Kidney (tissue), 14 donors: ENCODE measurements around the gene KXD1. TPM values are rescaled to one million over a fixed set of nuclear protein-coding genes. Genes with fewer than 3 reads are reported as not detected.
"Not testable (repeated sequence)": the region's sequence is repeated elsewhere in the genome, so short reads cannot be mapped to it uniquely, and the experiment has no call there.

Source experiments
- DNase-seq, 5 donors: peaks; one replicate each; pipeline ENCODE4 v3.0.0-alpha.2; 2013 to 2020
- FAIRE-seq: peaks from 2 replicates; lab custom pipeline; 2012; peaks lifted over from hg19 to GRCh38; lab: Jason Lieb, UNC
- H3K27ac ChIP-seq, 2 donors: one replicate each; pipeline ENCODE4 v1.7.0; 2013; ENCODE audit warnings: low read depth in 2 of 2, low read length in 2 of 2, inconsistent platforms in 1 of 2
- H3K27me3 ChIP-seq: one replicate; pipeline ENCODE4 v1.7.1; 2013; ENCODE audit warnings: low read length, inconsistent platforms; ENCODE audit not compliant: control insufficient read depth, insufficient read depth
- H3K36me3 ChIP-seq, 3 donors: one replicate each; pipeline versions ENCODE4 v1.7.0 to v1.7.1; 2013; ENCODE audit warnings: low read length in 3 of 3, control low read depth in 1 of 3, inconsistent platforms in 1 of 3; ENCODE audit not compliant: insufficient read depth in 3 of 3, control insufficient read depth in 2 of 3
- H3K4me1 ChIP-seq, 3 donors: one replicate each; pipeline versions ENCODE4 v1.7.0 to v1.7.1; 2013; ENCODE audit warnings: low read length in 3 of 3, inconsistent platforms in 1 of 3, low read depth in 1 of 3; ENCODE audit not compliant: control insufficient read depth in 2 of 3, insufficient read depth in 2 of 3
- H3K4me3 ChIP-seq, 3 donors: one replicate each; pipeline versions ENCODE4 v1.7.0 to v1.8.1; 2013; ENCODE audit warnings: low read length in 3 of 3, control low read depth in 1 of 3, inconsistent platforms in 1 of 3
- H3K9ac ChIP-seq, 3 donors: one replicate each; pipeline versions ENCODE4 v1.7.0 to v1.7.1; 2013; ENCODE audit warnings: low read length in 3 of 3, control low read depth in 1 of 3, inconsistent platforms in 1 of 3
- H3K9me3 ChIP-seq, 3 donors: one replicate each; pipeline versions ENCODE4 v1.7.0 to v1.7.1; 2013; ENCODE audit warnings: low read length in 3 of 3, control low read depth in 1 of 3, inconsistent platforms in 1 of 3; ENCODE audit not compliant: control insufficient read depth in 2 of 3, insufficient read depth in 1 of 3
- CTCF ChIP-seq: IDR thresholded peaks from 3 replicates; pipeline ENCODE4 v1.5.1; 2012; ENCODE audit warnings: mild to moderate bottlenecking, moderate library complexity, borderline replicate concordance; ENCODE audit not compliant: insufficient read depth; ENCODE audit errors: extremely low read depth
- intact Hi-C: fragments of 100-400 bp; cut with DNase I; formaldehyde crosslinking; loops from one replicate; pipeline ENCODE4 v1.11.1; 2022
- polyA plus RNA-seq: library from polyadenylated mRNA; stranded (reverse); fragments of 350-450 nt; fragmentation: Illumina TruSeq; extraction: RNeasy Lipid Tissue Mini Kit (QIAGEN cat#74804); gene quantifications from one replicate; pipeline ENCODE4 v1.2.3, GENCODE V29; 2014; ENCODE audit warnings: low read depth, low replicate concordance; ENCODE audit not compliant: insufficient read depth
- total RNA-seq: library from RNA; stranded (reverse); fragmentation: NEBNext Ultra II Directional; extraction: Animal tissue kit (Norgen Biotek cat#: 25700); gene quantifications from one replicate; pipeline ENCODE4 v1.2.1, GENCODE V29; 2021
- donor health status: control.
- donor health status: control.
- donor health status: control.
- donor health status: control.
- donor health status: control.
- donor health status: DM: yes; HTN: yes; CAD: no.
- donor health status: Normal renal cell carcinoma (clear cell type).

KXD1 gene
- total and polyA plus RNA-seq, 2 donors from 2014 or later: 56.3 to 69.9 TPM

- H3K4me1 ChIP-seq: peaks cover 0 to 7% (median 4%) of the 10 kb centered on the region in 3 donors
- FAIRE-seq: no peak
- peaks cover 2 to 28% (median 13%) of the 10 kb centered on the region in 3 donors for H3K36me3 ChIP-seq
- peak in 1 of 5 donors; percentile 75 for DNase-seq
- intact Hi-C loops: no loop called here
- no peak overlapping the region for H3K9ac ChIP-seq
- H3K27me3 ChIP-seq: no peaks in the 10 kb centered on the region
- H3K27ac ChIP-seq: no peak overlapping the region
- no peak for TF ChIP-seq CTCF
- no peaks in the 10 kb centered on the region for H3K9me3 ChIP-seq
- H3K4me3 ChIP-seq: no peak overlapping the region
Measured at GRCh38 chr19:18539372-18539771, 18.3 kb upstream of the KXD1 start.

- H3K27me3 ChIP-seq, H3K4me3 ChIP-seq, H3K27ac ChIP-seq, H3K4me1 ChIP-seq, H3K9me3 ChIP-seq, DNase-seq, H3K9ac ChIP-seq, FAIRE-seq, intact Hi-C loops: not testable (repeated sequence)
- peaks cover 2 to 28% (median 13%) of the 10 kb centered on the region in 3 donors for H3K36me3 ChIP-seq
Measured at GRCh38 chr19:18540200-18540599, 17.5 kb upstream of the KXD1 start.

GRCh38 chr19:18541258-18541991 lies 16.2 kb upstream of the KXD1 start:
- no peaks in the 10 kb centered on the region for H3K27me3 ChIP-seq
- H3K36me3 ChIP-seq: peaks cover 2 to 21% (median 9%) of the 10 kb centered on the region in 3 donors
- peaks cover 0 to 7% (median 4%) of the 10 kb centered on the region in 3 donors for H3K4me1 ChIP-seq
- H3K9ac ChIP-seq: no peak overlapping the region
- FAIRE-seq: no peak
- no peak overlapping the region for H3K4me3 ChIP-seq
- TF ChIP-seq CTCF: no peak
- H3K27ac ChIP-seq: no peak overlapping the region
- DNase-seq: no peak
- intact Hi-C loops: no loop called here
- H3K9me3 ChIP-seq: no peaks in the 10 kb centered on the region
